ENCODE measurements around the gene DVL2. TPM values are rescaled to one million over a fixed set of nuclear protein-coding genes. Genes with fewer than 3 reads are reported as not detected.

The DVL2 gene
- total RNA-seq, 1 experiment from 2014 or later, result 67.3 TPM

DNA sequence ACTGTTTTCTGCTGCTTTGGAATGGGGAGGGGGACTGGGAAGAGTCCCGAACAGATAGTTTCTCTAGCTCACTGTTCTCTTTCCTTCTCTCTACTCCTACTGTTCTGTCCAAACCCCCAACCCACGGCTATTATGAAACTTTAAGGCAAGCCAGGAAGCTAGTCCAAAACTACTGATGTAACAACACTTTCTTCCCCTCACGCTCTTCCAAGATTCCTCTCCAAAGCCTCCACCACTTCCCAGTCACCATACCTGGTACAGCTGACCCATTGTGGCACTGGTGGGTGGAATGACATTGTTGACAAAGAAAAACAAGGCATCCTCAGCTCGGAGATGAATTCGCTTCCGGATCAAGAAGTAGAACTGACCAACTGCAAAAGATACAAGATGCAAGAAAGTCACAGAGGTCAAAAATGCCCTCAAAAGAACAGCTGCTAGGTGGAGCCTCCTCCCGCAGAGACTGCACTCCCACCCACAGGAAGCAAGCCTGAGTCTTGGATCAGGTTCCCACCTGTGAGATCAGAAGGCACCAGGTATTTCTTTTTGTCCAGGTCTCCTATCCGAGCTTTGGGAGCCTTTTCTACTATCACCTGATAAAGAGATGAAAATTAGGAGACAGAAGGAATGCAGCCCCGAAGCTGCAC, 6.9 kb upstream of the DVL2 start:
- no peaks in the 10 kb centered on the region for H3K27me3 Mint-ChIP-seq (ENCODE audit: low read depth)
- DNase-seq (ENCODE audit: low spot score), result no peak
- POLR2A ChIA-PET, result interaction anchor here (0.8 to 2.3 kb wide), 3 partner anchors 10 to 39 kb away, joined by 3 to 8 read pairs (median 3); partner anchors contain the start of genes CTDNEP1, DLG4 and ELP5
- peaks cover 33% of the 10 kb centered on the region for H3K4me1 Mint-ChIP-seq
- H3K27ac Mint-ChIP-seq, result peak overlapping the region; percentile 99
- no peak for ATAC-seq
- H3K4me3 Mint-ChIP-seq, result peak overlapping the region; percentile 90
- TF ChIP-seq ZNF138 (CRISPR knock-in tag; conservative IDR thresholded peaks at IDR 0.05), result no peak
- no peak for TF ChIP-seq ZNF416 (CRISPR knock-in tag; IDR thresholded peaks at IDR 0.05)
- TF ChIP-seq HMGA2 (CRISPR knock-in tag; IDR thresholded peaks at IDR 0.05), result no peak
- no peak for TF ChIP-seq GABPB1 (CRISPR knock-in tag; IDR thresholded peaks at IDR 0.05)
- TF ChIP-seq CREB1 (CRISPR knock-in tag; IDR thresholded peaks at IDR 0.05), result no peak
- TF ChIP-seq, protein P1, sequence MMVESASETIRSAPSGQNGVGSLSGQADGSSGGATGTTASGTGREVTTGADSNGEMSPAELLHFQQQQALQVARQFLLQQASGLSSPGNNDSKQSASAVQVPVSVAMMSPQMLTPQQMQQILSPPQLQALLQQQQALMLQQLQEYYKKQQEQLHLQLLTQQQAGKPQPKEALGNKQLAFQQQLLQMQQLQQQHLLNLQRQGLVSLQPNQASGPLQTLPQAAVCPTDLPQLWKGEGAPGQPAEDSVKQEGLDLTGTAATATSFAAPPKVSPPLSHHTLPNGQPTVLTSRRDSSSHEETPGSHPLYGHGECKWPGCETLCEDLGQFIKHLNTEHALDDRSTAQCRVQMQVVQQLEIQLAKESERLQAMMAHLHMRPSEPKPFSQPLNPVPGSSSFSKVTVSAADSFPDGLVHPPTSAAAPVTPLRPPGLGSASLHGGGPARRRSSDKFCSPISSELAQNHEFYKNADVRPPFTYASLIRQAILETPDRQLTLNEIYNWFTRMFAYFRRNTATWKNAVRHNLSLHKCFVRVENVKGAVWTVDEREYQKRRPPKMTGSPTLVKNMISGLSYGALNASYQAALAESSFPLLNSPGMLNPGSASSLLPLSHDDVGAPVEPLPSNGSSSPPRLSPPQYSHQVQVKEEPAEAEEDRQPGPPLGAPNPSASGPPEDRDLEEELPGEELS (CRISPR knock-in tag; IDR thresholded peaks at IDR 0.05), result no peak
- TF ChIP-seq, protein P2, sequence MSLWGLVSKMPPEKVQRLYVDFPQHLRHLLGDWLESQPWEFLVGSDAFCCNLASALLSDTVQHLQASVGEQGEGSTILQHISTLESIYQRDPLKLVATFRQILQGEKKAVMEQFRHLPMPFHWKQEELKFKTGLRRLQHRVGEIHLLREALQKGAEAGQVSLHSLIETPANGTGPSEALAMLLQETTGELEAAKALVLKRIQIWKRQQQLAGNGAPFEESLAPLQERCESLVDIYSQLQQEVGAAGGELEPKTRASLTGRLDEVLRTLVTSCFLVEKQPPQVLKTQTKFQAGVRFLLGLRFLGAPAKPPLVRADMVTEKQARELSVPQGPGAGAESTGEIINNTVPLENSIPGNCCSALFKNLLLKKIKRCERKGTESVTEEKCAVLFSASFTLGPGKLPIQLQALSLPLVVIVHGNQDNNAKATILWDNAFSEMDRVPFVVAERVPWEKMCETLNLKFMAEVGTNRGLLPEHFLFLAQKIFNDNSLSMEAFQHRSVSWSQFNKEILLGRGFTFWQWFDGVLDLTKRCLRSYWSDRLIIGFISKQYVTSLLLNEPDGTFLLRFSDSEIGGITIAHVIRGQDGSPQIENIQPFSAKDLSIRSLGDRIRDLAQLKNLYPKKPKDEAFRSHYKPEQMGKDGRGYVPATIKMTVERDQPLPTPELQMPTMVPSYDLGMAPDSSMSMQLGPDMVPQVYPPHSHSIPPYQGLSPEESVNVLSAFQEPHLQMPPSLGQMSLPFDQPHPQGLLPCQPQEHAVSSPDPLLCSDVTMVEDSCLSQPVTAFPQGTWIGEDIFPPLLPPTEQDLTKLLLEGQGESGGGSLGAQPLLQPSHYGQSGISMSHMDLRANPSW (CRISPR knock-in tag; conservative IDR thresholded peaks at IDR 0.05; ENCODE audit: low read depth), result no peak
- TF ChIP-seq CREM (CRISPR knock-in tag; IDR thresholded peaks at IDR 0.05), result no peak
- TF ChIP-seq, protein P3, sequence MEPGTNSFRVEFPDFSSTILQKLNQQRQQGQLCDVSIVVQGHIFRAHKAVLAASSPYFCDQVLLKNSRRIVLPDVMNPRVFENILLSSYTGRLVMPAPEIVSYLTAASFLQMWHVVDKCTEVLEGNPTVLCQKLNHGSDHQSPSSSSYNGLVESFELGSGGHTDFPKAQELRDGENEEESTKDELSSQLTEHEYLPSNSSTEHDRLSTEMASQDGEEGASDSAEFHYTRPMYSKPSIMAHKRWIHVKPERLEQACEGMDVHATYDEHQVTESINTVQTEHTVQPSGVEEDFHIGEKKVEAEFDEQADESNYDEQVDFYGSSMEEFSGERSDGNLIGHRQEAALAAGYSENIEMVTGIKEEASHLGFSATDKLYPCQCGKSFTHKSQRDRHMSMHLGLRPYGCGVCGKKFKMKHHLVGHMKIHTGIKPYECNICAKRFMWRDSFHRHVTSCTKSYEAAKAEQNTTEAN (CRISPR knock-in tag; IDR thresholded peaks at IDR 0.05), result no peak
- CTCF ChIA-PET, result interaction anchor here (0.5 to 3.4 kb wide), 5 partner anchors 21 to 476 kb away, joined by 5 to 21 read pairs (median 10); partner anchors contain the start of genes ACADVL, DLG4 and SLC2A4
- peaks cover 32% of the 10 kb centered on the region for H3K36me3 Mint-ChIP-seq
- no peaks in the 10 kb centered on the region for H3K9me3 Mint-ChIP-seq

DNA sequence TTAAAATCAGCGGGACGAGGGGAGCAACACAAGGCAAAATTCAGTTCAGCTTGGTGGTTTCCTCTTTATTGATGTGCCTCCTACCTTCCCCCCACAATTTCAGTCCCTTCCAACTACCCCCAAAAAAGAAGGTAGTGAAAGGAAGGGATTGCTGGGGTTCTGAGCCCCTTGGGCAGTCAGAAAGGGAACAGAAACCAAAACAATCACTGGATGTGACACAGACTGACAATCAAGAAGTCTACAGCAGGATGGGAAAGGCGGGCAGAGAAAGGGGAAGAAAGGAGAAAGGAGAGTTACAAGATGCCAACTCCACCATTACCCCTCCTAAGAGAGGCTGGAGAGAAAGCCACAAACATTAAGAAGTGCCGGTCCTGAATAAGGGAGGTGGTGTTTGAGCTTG, 6.1 kb upstream of the DVL2 start:
- Mint-ChIP-seq H3K4me3 (peak overlapping the region; percentile 90), H3K27me3 (ENCODE audit: low read depth) (no peaks in the 10 kb centered on the region), H3K4me1 (peaks cover 33% of the 10 kb centered on the region), H3K36me3 (peaks cover 35% of the 10 kb centered on the region), H3K9me3 (no peaks in the 10 kb centered on the region), H3K27ac (peak overlapping the region; percentile 89)
- no peak for DNase-seq (ENCODE audit: low spot score)
- ChIA-PET CTCF (interaction anchor here (0.5 to 2.3 kb wide), 2 partner anchors 26 to 477 kb away, joined by 5 to 10 read pairs; no protein-coding TSS in a partner anchor), POLR2A (interaction anchor here (1.6 kb wide), 1 partner anchor 11 kb away, joined by 5 read pairs; the partner anchor contains the start of genes CTDNEP1 and ELP5)
- no peak for ATAC-seq
- TF ChIP-seq ZNF416 (CRISPR knock-in tag; IDR thresholded peaks at IDR 0.05) (no peak), ESRRA (CRISPR knock-in tag; IDR thresholded peaks at IDR 0.05; ENCODE audit: borderline replicate concordance) (no peak), JUN (CRISPR knock-in tag; IDR thresholded peaks at IDR 0.05) (no peak), GABPB1 (CRISPR knock-in tag; IDR thresholded peaks at IDR 0.05) (no peak), GTF2I (CRISPR knock-in tag; conservative IDR thresholded peaks at IDR 0.05) (no peak), MYBL2 (CRISPR knock-in tag; IDR thresholded peaks at IDR 0.05) (no peak)
- TF ChIP-seq, protein P4, sequence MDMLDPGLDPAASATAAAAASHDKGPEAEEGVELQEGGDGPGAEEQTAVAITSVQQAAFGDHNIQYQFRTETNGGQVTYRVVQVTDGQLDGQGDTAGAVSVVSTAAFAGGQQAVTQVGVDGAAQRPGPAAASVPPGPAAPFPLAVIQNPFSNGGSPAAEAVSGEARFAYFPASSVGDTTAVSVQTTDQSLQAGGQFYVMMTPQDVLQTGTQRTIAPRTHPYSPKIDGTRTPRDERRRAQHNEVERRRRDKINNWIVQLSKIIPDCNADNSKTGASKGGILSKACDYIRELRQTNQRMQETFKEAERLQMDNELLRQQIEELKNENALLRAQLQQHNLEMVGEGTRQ (CRISPR knock-in tag; IDR thresholded peaks at IDR 0.05), result no peak
- TF ChIP-seq, protein P5, sequence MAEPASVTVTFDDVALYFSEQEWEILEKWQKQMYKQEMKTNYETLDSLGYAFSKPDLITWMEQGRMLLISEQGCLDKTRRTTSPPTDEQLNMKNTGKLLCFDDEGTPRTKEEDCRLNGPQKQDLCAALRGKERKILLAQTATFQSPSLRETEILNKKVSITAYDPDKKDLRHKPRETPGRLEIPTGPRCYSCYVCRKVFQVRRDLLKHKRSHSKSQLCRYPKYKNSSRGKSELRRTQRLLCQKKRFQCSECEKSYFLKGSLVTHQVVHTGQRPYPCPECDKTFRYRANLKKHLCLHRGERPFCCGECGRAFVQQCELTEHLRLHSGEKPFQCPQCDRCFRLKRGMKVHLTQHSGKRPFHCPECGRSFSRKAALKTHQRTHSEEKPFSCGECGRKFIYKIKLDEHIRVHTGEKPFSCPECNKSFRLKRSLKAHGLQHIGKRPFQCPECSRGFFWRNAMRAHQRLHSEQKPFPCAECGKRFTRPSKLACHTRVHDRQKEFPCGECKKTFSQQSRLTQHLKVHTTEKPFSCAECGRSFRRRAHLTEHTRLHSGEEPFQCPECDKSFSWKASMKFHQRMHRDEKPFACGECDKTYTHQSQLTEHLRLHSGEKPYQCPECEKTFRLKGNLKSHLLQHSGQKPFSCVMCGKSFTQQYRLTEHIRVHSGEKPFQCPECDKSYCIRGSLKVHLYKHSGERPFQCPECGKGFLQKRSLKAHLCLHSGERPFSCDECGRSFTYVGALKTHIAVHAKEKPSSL (CRISPR knock-in tag; conservative IDR thresholded peaks at IDR 0.05), result no peak
- TF ChIP-seq, protein P6, sequence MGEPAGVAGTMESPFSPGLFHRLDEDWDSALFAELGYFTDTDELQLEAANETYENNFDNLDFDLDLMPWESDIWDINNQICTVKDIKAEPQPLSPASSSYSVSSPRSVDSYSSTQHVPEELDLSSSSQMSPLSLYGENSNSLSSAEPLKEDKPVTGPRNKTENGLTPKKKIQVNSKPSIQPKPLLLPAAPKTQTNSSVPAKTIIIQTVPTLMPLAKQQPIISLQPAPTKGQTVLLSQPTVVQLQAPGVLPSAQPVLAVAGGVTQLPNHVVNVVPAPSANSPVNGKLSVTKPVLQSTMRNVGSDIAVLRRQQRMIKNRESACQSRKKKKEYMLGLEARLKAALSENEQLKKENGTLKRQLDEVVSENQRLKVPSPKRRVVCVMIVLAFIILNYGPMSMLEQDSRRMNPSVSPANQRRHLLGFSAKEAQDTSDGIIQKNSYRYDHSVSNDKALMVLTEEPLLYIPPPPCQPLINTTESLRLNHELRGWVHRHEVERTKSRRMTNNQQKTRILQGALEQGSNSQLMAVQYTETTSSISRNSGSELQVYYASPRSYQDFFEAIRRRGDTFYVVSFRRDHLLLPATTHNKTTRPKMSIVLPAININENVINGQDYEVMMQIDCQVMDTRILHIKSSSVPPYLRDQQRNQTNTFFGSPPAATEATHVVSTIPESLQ (CRISPR knock-in tag; IDR thresholded peaks at IDR 0.05), result no peak
- TF ChIP-seq, protein P7, sequence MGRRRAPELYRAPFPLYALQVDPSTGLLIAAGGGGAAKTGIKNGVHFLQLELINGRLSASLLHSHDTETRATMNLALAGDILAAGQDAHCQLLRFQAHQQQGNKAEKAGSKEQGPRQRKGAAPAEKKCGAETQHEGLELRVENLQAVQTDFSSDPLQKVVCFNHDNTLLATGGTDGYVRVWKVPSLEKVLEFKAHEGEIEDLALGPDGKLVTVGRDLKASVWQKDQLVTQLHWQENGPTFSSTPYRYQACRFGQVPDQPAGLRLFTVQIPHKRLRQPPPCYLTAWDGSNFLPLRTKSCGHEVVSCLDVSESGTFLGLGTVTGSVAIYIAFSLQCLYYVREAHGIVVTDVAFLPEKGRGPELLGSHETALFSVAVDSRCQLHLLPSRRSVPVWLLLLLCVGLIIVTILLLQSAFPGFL (CRISPR knock-in tag; IDR thresholded peaks at IDR 0.05; ENCODE audit: borderline replicate concordance), result no peak
- TF ChIP-seq, protein P8, sequence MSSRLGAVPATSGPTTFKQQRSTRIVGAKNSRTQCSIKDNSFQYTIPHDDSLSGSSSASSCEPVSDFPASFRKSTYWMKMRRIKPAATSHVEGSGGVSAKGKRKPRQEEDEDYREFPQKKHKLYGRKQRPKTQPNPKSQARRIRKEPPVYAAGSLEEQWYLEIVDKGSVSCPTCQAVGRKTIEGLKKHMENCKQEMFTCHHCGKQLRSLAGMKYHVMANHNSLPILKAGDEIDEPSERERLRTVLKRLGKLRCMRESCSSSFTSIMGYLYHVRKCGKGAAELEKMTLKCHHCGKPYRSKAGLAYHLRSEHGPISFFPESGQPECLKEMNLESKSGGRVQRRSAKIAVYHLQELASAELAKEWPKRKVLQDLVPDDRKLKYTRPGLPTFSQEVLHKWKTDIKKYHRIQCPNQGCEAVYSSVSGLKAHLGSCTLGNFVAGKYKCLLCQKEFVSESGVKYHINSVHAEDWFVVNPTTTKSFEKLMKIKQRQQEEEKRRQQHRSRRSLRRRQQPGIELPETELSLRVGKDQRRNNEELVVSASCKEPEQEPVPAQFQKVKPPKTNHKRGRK (CRISPR knock-in tag; IDR thresholded peaks at IDR 0.05; ENCODE audit: borderline replicate concordance), result no peak
